Ovary (tissue), 9 donors: ENCODE results near the gene PHLDB2. TPM values are rescaled to one million over a fixed set of nuclear protein-coding genes. Genes with fewer than 3 reads are reported as not detected.

ENCODE experiments used
- DNase-seq, 5 donors: peaks; one replicate each; pipeline ENCODE4 v3.0.0-alpha.2; 2019 to 2020
- H3K27ac ChIP-seq, 2 donors: fragments of 200-600 bp; one replicate each; pipeline versions ENCODE4 v1.5.1 to v1.8.0; 2019 to 2022
- H3K27me3 ChIP-seq: fragments of 200-600 bp; one replicate; pipeline ENCODE4 v1.8.0; 2022
- H3K36me3 ChIP-seq: fragments of 200-600 bp; sonication (generic); one replicate; pipeline ENCODE4 v1.5.1; 2019
- H3K4me1 ChIP-seq: one replicate; pipeline ENCODE4 v1.8.1; 2013; ENCODE audit warnings: mild to moderate bottlenecking, moderate library complexity; ENCODE audit not compliant: insufficient read depth
- H3K4me3 ChIP-seq: fragments of 200-600 bp; sonication (generic); one replicate; pipeline ENCODE4 v1.5.1; 2017
- H3K9me3 ChIP-seq, 2 donors: fragments of 200-600 bp in 1 of 2; sonication (generic) in 1 of 2; one replicate each; pipeline versions ENCODE4 v1.5.1 to v1.8.1; 2013 to 2019; ENCODE audit warnings: mild to moderate bottlenecking in 1 of 2, moderate library complexity in 1 of 2
- EP300 ChIP-seq: sonication (generic); formaldehyde crosslinking; IDR thresholded peaks from one replicate; pipeline ENCODE4 v1.6.1; 2017; ENCODE audit warnings: antibody characterized with exemption
- POLR2A ChIP-seq: fragments of 450-650 bp; IDR thresholded peaks from one replicate; pipeline ENCODE4 v1.6.1; 2017; ENCODE audit warnings: antibody characterized with exemption, mild to moderate bottlenecking, moderate library complexity
- WGBS, 3 donors: extraction: QIAGEN DNeasy Blood & Tissue Kit in 1 of 3; methylation state at CpG; one replicate each; pipeline versions ENCODE4 v1.1.5 to v1.1.7; 2013 to 2017; 5-methylcytosine and 5-hydroxymethylcytosine counted together
- intact Hi-C, 4 donors: fragments of 100-400 bp; cut with DNase I; formaldehyde crosslinking; loops; one replicate each; pipeline versions ENCODE4 v1.11.0 to v1.15.1; 2022 to 2023
- polyA plus RNA-seq, 2 donors: library from polyadenylated mRNA; stranded (reverse); fragments of 200-250 nt in 1 of 2; fragments of 350-450 nt in 1 of 2; fragmentation: Illumina TruSeq in 1 of 2; extraction: RNeasy Lipid Tissue Mini Kit (QIAGEN cat#74804) in 1 of 2; gene quantifications; one replicate each; pipeline ENCODE4 v1.2.3, GENCODE V29; 2013 to 2014
- total RNA-seq, 7 donors: library from RNA; depleted of rRNA in 2 of 7; stranded (reverse); fragments of >200 nt in 2 of 7; fragmentation: NEBNext Ultra II Directional in 3 of 7; extraction: Animal tissue kit (Norgen Biotek cat#: 25700) in 3 of 7; gene quantifications; one replicate each; pipeline versions ENCODE4 v1.1.0 to v1.2.4, GENCODE V29; 2016 to 2023
- TF ChIP-seq, protein P1 (sequence below), 3 donors: fragments of 450-650 bp in 2 of 3; fragments of 200-600 bp in 1 of 3; IDR thresholded peaks; one replicate each; pipeline versions ENCODE4 v1.5.1 to v1.8.0; 2016 to 2022; ENCODE audit warnings: antibody characterized with exemption in 3 of 3, mild to moderate bottlenecking in 1 of 3
- donor health status: DM: no; HTN: no; CAD: no; lungs with moderate emphysema.
- donor health status: DM: no; HTN: no; CAD: no.
- donor health status: Bipolar disorder and iron deficiency.
- donor health status: DM: yes; HTN: yes; CAD: no.
- donor health status: DM: no; HTN: no; CAD: no.
- donor health status: DM: yes; HTN: yes; CAD: no.

Gene PHLDB2
- total and polyA plus RNA-seq, 9 donors: 9.0 to 141 (median 19.3) TPM

GRCh38 chr3:112001526-112001925 is 142.5 kb downstream of the PHLDB2 start:
- TF ChIP-seq POLR2A (no peak), EP300 (no peak)
- TF ChIP-seq, protein P1, sequence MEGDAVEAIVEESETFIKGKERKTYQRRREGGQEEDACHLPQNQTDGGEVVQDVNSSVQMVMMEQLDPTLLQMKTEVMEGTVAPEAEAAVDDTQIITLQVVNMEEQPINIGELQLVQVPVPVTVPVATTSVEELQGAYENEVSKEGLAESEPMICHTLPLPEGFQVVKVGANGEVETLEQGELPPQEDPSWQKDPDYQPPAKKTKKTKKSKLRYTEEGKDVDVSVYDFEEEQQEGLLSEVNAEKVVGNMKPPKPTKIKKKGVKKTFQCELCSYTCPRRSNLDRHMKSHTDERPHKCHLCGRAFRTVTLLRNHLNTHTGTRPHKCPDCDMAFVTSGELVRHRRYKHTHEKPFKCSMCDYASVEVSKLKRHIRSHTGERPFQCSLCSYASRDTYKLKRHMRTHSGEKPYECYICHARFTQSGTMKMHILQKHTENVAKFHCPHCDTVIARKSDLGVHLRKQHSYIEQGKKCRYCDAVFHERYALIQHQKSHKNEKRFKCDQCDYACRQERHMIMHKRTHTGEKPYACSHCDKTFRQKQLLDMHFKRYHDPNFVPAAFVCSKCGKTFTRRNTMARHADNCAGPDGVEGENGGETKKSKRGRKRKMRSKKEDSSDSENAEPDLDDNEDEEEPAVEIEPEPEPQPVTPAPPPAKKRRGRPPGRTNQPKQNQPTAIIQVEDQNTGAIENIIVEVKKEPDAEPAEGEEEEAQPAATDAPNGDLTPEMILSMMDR (IDR thresholded peaks at IDR 0.05): no peak
- Histone ChIP-seq H3K27me3 (no peaks in the 10 kb centered on the region), H3K36me3 (no peaks in the 10 kb centered on the region), H3K4me1 (peaks cover 2% of the 10 kb centered on the region), H3K27ac (no peak overlapping the region), H3K9me3 (no peaks in the 10 kb centered on the region), H3K4me3 (no peak overlapping the region)
- 98 to 99% (median 98%) methylated on average over 2 of the region's 2 CpGs for WGBS, 3 donors
- DNase-seq: no peak
- intact Hi-C loops: no loop called here

GRCh38 chr3:112002096-112002971 is 143.3 kb downstream of the PHLDB2 start:
- no peaks in the 10 kb centered on the region for H3K27me3 ChIP-seq
- TF ChIP-seq EP300 (no peak), POLR2A (no peak)
- TF ChIP-seq, protein P1 (IDR thresholded peaks at IDR 0.05): no peak
- no peak for DNase-seq
- no peak overlapping the region for H3K4me3 ChIP-seq
- WGBS, 3 donors: 64 to 67% (median 64%) methylated on average over 8 of the region's 8 CpGs
- intact Hi-C loops: no loop called here
- no peak overlapping the region for H3K27ac ChIP-seq
- no peaks in the 10 kb centered on the region for H3K36me3 ChIP-seq
- peaks cover 2% of the 10 kb centered on the region for H3K4me1 ChIP-seq
- H3K9me3 ChIP-seq: no peaks in the 10 kb centered on the region

DNA sequence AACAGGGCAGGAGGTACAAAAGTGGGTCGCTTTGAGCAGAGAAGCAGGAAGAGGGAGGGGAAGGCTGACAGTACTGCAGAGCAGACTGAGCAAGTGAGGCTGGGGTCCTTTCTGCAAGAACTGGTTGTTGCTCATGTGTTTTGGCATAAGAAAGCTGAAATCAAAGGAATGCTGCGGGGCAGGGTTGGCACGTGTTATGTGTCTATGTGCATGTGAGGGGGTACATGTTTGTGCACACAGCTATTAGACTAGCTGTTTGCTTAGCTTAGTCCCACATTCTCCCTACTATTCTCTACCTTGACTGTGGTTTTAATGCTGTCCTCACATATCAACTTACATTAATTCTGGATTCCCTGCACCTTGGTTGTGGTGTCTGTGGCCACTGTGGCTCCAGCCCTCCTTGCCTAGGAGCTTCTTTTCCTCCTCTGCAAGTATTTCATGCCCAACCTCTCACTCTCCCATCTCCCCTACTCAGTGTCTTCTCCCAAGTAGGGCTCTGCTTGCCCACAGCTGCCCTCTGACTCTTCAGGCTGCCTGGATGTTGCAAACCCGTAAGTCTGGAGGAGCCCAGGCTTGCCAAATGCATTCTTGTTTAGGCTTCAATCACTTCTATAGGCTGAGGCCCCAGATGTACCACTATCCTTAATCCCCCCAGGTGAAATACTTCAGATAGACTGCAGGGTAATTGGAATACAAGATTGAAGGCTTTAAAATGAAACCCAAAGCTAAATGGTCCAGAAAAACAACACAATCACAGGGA is 144.4 kb downstream of the PHLDB2 start:
- TF ChIP-seq, protein P1 (IDR thresholded peaks at IDR 0.05): no peak
- no peak for TF ChIP-seq POLR2A
- no peak for TF ChIP-seq EP300
- Histone ChIP-seq H3K9me3 (no peaks in the 10 kb centered on the region), H3K27me3 (no peaks in the 10 kb centered on the region), H3K4me3 (no peak overlapping the region), H3K4me1 (peaks cover 4% of the 10 kb centered on the region), H3K27ac (no peak overlapping the region), H3K36me3 (no peaks in the 10 kb centered on the region)
- intact Hi-C loops: no loop called here
- no peak for DNase-seq
- WGBS, 3 donors: 83 to 96% (median 84%) methylated on average over 4 of the region's 4 CpGs

- Histone ChIP-seq H3K9me3 (no peaks in the 10 kb centered on the region), H3K36me3 (no peaks in the 10 kb centered on the region), H3K27ac (no peak overlapping the region), H3K27me3 (no peaks in the 10 kb centered on the region), H3K4me1 (peaks cover 4% of the 10 kb centered on the region), H3K4me3 (no peak overlapping the region)
- no peak for DNase-seq
- WGBS, 3 donors: 83 to 88% (median 85%) methylated on average over 2 of the region's 2 CpGs
- intact Hi-C loops: no loop called here
- TF ChIP-seq POLR2A: no peak
- TF ChIP-seq EP300: no peak
- TF ChIP-seq, protein P1 (IDR thresholded peaks at IDR 0.05): no peak
Observed at GRCh38 chr3:112004187-112004586, 145.1 kb downstream of the PHLDB2 start.
